ENCODE measurements around the gene IGF2BP2.
"Not testable (repeated sequence)": the region's sequence is repeated elsewhere in the genome, so short reads cannot be mapped to it uniquely, and the experiment has no call there.

Gene IGF2BP2

GRCh38 chr3:185825006-185825638, at the start of gene IGF2BP2:
TSS of gene IGF2BP2 (minus strand) at chr3:185825042. CDS start at chr3:185824960, 82 bp downstream.
- DNase-seq (ENCODE audit: low read depth in 2 of 2) = peak; percentile 75 to 78

DNA sequence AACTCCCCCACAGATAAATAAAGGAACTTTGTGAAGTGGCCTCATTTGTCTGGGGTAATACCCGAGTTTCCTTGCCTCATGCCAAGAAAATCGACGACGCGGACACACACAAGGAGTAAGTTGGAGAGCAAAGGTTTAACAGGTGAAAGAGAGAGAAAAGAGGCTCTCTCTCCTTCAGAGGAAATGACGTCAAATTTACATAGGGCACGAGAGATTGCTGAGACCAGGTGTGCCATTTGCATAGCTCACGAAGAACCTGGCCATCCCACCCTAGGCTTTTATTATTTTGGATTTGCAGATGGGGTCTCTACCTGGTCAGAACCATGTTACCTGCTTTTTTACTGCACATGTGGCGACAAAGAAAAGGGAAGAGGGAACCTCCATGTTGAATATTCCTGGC, 49.3 kb upstream of the IGF2BP2 start:
- DNase-seq (ENCODE audit: low read depth in 2 of 2) = no peak

DNA sequence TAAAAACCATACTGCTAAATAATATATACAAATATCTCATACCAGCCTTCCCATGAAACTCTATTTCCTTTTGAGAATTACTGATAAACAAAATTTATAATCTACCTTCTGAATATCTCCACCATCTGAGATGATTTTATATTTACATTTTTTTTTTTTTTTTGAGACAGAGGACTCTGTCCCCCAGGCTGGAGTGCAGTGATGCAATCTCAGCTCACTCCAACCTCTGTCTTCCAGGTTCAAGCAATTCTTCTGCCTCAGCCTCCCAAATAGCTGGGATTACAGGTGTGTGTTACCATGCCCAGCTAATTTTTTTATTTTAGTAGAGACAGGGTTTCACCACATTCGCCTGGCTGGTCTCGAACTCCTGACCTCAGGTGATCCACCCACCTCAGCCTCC, 42.8 kb upstream of the IGF2BP2 start:
- DNase-seq (ENCODE audit: low read depth in 2 of 2) = no peak

DNA sequence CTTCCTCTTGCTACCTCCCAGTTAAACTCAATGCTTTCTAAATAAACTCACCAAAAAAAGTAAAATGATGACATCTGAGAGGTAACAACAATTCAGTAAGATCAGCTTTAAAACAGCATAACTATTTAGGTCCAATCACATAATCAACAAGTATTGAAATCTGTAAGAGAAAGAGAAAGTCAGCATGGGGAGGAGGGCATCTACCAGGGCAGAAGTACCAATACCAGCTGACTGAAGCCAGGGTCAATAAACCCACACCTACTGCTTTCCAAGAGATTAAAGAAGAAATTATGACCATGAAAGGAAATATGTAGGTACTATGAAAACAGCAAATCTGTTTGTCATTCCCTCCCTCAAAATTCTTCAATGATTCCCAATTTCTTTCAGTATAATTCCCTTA, 42.2 kb upstream of the IGF2BP2 start:
- no peak for DNase-seq (ENCODE audit: low read depth in 2 of 2)

GRCh38 chr3:185866555-185866954, 41.7 kb upstream of the IGF2BP2 start:
- no peak for DNase-seq (ENCODE audit: low read depth in 2 of 2)

GRCh38 chr3:185865247-185865646, 40.4 kb upstream of the IGF2BP2 start:
- DNase-seq (ENCODE audit: low read depth in 2 of 2) = no peak

DNA sequence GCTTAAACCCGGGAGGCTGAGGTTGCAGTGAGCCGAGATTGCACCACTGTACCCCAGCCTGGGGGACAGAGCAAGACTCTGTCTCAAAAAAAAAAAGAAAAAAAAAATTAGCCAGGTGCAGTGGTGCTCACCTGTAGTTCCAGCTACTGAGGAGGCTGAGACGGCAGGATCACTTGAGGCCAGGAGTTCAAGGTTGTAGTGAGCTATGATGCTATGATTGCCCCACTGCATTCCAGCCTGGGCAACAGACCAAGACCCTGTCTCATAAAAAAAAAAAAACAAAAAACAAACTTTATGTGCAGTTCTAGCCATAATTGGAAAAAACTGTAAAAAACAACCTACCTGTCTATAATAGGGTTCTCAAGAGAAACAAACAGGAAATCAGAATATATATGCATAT, 39.9 kb upstream of the IGF2BP2 start:
- no peak for DNase-seq (ENCODE audit: low read depth in 2 of 2)

GRCh38 chr3:185862920-185863319, 38.1 kb upstream of the IGF2BP2 start:
- DNase-seq (ENCODE audit: low read depth in 2 of 2) = no peak

DNA sequence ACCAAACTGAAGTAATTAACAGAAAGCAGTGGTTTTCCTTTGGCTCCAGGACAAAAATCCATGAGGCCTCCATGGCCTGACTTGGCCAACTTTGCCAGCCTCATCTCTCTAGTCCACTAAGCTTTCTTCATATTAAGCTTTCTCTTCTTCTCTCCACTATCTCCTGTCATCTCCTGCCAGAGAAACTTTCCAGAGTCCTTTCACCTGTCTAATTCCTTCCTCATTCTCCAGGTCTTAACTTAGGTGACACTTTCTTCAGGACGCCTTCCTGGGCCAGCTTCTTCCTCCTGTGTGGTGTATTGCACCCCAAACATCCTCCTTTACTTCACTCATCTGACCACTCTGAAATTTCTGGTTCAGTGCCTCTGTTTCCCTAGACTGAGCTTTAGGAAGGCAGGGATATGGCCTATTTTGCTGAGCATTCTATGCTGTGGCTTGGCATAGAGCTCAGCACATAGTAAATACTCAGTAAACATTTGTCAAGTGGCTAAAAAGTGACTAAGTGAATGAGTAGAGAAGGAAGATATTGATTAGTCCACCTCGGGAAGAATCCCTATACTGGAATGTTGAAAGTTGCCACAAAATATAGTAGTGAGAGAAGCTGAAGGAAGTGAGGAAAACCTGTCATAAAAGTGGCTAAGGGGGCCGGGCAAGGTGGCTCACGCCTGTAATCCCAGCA, 34.6 kb upstream of the IGF2BP2 start:
- no peak for DNase-seq (ENCODE audit: low read depth in 2 of 2)

DNA sequence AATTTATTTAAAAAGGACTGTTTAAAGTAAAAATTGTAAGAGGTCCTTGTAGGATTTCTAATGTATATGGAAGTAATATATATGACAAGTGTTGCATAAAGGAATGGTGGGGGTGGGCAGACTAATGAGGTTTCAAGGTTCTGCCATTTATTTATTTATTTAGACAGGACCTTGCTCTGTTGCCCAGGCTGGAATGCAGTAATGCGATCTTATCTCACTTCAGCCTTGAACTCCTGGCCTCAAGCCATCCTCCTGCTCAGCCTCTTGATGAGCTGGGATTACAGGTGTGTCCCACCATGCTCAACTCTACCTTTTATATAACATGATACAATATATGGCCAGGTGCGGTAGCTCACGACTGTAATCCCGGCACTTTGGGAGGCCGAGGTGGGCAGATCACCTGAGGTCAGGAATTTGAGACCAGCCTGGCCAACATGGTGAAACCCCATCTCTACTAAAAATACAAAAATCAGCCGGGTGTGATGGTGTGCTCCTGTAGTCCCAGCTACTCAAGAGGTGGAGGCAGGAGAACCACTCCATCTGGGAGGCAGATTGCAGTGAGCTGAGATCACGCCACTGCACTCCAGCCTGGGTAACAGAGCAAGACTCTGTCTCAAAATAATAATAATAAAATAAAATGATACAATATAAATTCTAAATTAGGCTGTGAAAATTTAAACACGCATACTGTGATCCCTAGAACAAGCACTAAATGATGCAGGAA, 33.8 kb upstream of the IGF2BP2 start:
- no peak for DNase-seq (ENCODE audit: low read depth in 2 of 2)

GRCh38 chr3:185857208-185857607, 32.4 kb upstream of the IGF2BP2 start:
- DNase-seq (ENCODE audit: low read depth in 2 of 2) = no peak

DNA sequence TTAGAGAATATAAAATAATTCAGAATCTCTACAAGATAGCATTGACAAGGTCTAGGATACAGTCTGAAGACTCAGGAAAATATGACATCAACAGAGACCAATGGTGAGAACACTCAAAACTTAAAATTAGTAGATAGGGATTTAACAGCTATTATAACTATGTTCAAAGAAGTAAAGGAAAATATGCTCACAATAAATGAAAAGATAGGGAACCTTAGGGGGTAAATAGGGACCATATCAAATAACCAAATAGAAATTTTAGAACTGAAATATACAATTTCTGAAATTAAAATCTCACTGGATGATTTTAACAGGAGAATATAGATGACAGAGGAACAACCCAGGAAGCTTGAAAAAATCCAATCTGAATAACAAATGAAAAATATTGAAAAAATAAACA, 31.8 kb upstream of the IGF2BP2 start:
- no peak for DNase-seq (ENCODE audit: low read depth in 2 of 2)

- DNase-seq (ENCODE audit: low read depth in 2 of 2) = not testable (repeated sequence)
Observed at GRCh38 chr3:185853771-185854170, 28.9 kb upstream of the IGF2BP2 start.

DNA sequence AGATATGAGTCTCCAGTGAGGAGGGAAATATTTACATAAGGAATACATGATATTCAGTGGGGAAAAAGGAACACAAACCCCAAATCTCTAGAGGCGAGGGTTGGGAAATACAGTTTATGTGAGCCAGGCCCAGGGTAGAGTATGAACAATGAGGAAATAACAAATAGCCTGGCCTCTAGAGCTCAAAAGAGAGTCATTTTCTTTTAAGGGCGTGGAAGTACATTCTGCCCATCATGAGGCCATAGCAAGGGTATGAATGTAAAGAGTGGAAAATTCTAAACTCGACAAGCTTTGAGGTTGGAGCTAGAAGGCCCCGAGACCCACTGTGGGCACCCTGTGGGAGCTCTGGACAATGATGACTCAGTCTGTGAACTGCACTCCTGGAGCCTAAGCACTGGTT, 27.8 kb upstream of the IGF2BP2 start:
- DNase-seq (ENCODE audit: low read depth in 2 of 2) = no peak

- DNase-seq (ENCODE audit: low read depth in 2 of 2) = no peak
Observed at GRCh38 chr3:185851959-185852358, 27.1 kb upstream of the IGF2BP2 start.

GRCh38 chr3:185851046-185851445, 26.2 kb upstream of the IGF2BP2 start:
- no peak for DNase-seq (ENCODE audit: low read depth in 2 of 2)

- DNase-seq (ENCODE audit: low read depth in 2 of 2) = no peak
Observed at GRCh38 chr3:185847506-185847905, 22.7 kb upstream of the IGF2BP2 start.

GRCh38 chr3:185846037-185846436, 21.2 kb upstream of the IGF2BP2 start:
- DNase-seq (ENCODE audit: low read depth in 2 of 2) = no peak

GRCh38 chr3:185844051-185844450, 19.2 kb upstream of the IGF2BP2 start:
- no peak for DNase-seq (ENCODE audit: low read depth in 2 of 2)

DNA sequence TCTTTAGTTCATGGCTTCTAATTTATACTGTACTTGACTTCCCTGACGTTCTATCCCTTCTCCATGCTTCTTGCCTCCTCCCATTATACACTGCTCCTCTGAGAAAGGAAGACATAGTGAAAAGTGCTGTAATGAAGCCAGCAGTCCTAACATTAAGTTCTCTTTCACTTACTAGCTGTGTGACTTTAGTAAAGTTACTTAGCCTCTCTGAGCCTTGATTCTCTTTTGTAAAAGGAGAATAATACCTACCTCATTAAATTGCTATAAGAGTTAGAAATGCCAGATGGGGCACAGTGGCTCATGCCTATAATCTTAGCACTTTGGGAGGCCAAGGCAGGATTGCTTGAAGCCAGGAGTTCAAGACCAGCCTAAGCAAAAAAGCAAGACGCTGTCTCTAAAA, 18.8 kb upstream of the IGF2BP2 start:
- DNase-seq (ENCODE audit: low read depth in 2 of 2) = no peak

GRCh38 chr3:185843126-185843525, 18.3 kb upstream of the IGF2BP2 start:
- DNase-seq (ENCODE audit: low read depth in 2 of 2) = no peak

DNA sequence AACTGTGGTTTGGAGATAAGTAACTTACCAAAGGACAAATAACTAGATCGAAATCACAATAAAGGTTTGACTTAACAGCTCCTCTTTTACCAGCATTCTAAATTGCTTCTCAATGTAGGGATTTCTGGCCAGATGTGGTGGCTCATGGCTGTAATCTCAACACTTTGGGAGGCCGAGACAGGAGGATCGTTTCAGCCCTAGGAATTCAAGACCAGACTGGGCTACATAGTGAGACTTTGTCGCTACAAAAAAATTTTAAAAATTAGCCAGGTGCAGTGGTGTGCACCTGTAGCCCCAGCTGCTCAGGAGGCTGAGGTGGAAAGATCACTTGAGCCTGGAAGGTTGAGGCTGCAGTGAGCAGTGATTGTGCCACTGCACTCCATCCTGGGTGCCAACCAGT, 17.4 kb upstream of the IGF2BP2 start:
- DNase-seq (ENCODE audit: low read depth in 2 of 2) = no peak

- not testable (repeated sequence) for DNase-seq (ENCODE audit: low read depth in 2 of 2)
Observed at GRCh38 chr3:185838417-185838989, 13.7 kb upstream of the IGF2BP2 start.

All from fibroblast of skin of left quadriceps (primary cell).